Measurements from ENCODE around the gene MBNL2. TPM values are rescaled to one million over a fixed set of nuclear protein-coding genes. Genes with fewer than 3 reads are reported as not detected.

The MBNL2 gene
- polyA plus RNA-seq, 1 experiment: 27.4 TPM

GRCh38 chr13:97239306-97239705 lies 17.2 kb downstream of the MBNL2 start:
- DNase-seq (ENCODE audit: low read depth): no peak
- ChIA-PET CTCF (interaction anchor here (0.7 to 1.8 kb wide), 8 partner anchors 8 to 105 kb away, joined by 3 to 10 read pairs (median 3); partner anchors contain the start of gene MBNL2), POLR2A (interaction anchor here (0.6 kb wide), 1 partner anchor 11 kb away, joined by 3 read pairs; no protein-coding TSS in a partner anchor)
- Histone ChIP-seq H3K4me3 (ENCODE audit: low read depth, low read length) (no peak overlapping the region), H3K27me3 (ENCODE audit: control insufficient read depth, insufficient read depth, low read length) (no peaks in the 10 kb centered on the region), H3K36me3 (ENCODE audit: control insufficient read depth, insufficient read depth, low read length) (no peaks in the 10 kb centered on the region; the same call in 1 of the 2 replicates)
- TF ChIP-seq, protein P1, sequence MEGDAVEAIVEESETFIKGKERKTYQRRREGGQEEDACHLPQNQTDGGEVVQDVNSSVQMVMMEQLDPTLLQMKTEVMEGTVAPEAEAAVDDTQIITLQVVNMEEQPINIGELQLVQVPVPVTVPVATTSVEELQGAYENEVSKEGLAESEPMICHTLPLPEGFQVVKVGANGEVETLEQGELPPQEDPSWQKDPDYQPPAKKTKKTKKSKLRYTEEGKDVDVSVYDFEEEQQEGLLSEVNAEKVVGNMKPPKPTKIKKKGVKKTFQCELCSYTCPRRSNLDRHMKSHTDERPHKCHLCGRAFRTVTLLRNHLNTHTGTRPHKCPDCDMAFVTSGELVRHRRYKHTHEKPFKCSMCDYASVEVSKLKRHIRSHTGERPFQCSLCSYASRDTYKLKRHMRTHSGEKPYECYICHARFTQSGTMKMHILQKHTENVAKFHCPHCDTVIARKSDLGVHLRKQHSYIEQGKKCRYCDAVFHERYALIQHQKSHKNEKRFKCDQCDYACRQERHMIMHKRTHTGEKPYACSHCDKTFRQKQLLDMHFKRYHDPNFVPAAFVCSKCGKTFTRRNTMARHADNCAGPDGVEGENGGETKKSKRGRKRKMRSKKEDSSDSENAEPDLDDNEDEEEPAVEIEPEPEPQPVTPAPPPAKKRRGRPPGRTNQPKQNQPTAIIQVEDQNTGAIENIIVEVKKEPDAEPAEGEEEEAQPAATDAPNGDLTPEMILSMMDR (IDR thresholded peaks at IDR 0.05; ENCODE audit: insufficient read depth, low read depth, low read length): no peak

- Histone ChIP-seq H3K36me3 (ENCODE audit: control insufficient read depth, insufficient read depth, low read length) (no peaks in the 10 kb centered on the region; the same call in 1 of the 2 replicates), H3K27me3 (ENCODE audit: control insufficient read depth, insufficient read depth, low read length) (no peaks in the 10 kb centered on the region), H3K4me3 (ENCODE audit: low read depth, low read length) (no peak overlapping the region)
- no peak for DNase-seq (ENCODE audit: low read depth)
- TF ChIP-seq, protein P1 (IDR thresholded peaks at IDR 0.05; ENCODE audit: insufficient read depth, low read depth, low read length): no peak
- POLR2A ChIA-PET: interaction anchor here (0.6 kb wide), 1 partner anchor 12 kb away, joined by 3 read pairs; no protein-coding TSS in a partner anchor
- CTCF ChIA-PET: interaction anchor here (1.0 to 1.8 kb wide), 7 partner anchors 8 to 222 kb away, joined by 3 to 10 read pairs (median 3); partner anchors contain the start of gene MBNL2
Observed at GRCh38 chr13:97239943-97240787, 18.0 kb downstream of the MBNL2 start.

- TF ChIP-seq, protein P1 (IDR thresholded peaks at IDR 0.05; ENCODE audit: insufficient read depth, low read depth, low read length): no peak
- ChIA-PET POLR2A (no interaction called here), CTCF (interaction anchor here (1.0 to 1.9 kb wide), 4 partner anchors 11 to 223 kb away, joined by 3 to 10 read pairs (median 4); no protein-coding TSS in a partner anchor)
- Histone ChIP-seq H3K27me3 (ENCODE audit: control insufficient read depth, insufficient read depth, low read length) (no peaks in the 10 kb centered on the region), H3K4me3 (ENCODE audit: low read depth, low read length) (no peak overlapping the region), H3K36me3 (ENCODE audit: control insufficient read depth, insufficient read depth, low read length) (no peaks in the 10 kb centered on the region)
- DNase-seq (ENCODE audit: low read depth): no peak
Observed at GRCh38 chr13:97240788-97241734, 18.9 kb downstream of the MBNL2 start.

GRCh38 chr13:97241761-97242160 lies 19.6 kb downstream of the MBNL2 start:
- no peak for DNase-seq (ENCODE audit: low read depth)
- POLR2A ChIA-PET: no interaction called here
- TF ChIP-seq, protein P1 (IDR thresholded peaks at IDR 0.05; ENCODE audit: insufficient read depth, low read depth, low read length): no peak
- no peaks in the 10 kb centered on the region for H3K36me3 ChIP-seq (ENCODE audit: control insufficient read depth, insufficient read depth, low read length)
- no peak overlapping the region for H3K4me3 ChIP-seq (ENCODE audit: low read depth, low read length)
- CTCF ChIA-PET: interaction anchor here (1.9 kb wide), 1 partner anchor 12 kb away, joined by 5 read pairs; no protein-coding TSS in a partner anchor
- H3K27me3 ChIP-seq (ENCODE audit: control insufficient read depth, insufficient read depth, low read length): no peaks in the 10 kb centered on the region
